Measurements from ENCODE around the gene UBE2R2.
"Not testable (repeated sequence)": the region's sequence is repeated elsewhere in the genome, so short reads cannot be mapped to it uniquely, and the experiment has no call there.

The UBE2R2 gene

GRCh38 chr9:33782395-33783152 lies 34.4 kb upstream of the UBE2R2 start:
- H3K4me3 ChIP-seq, result no peak overlapping the region
- no peak overlapping the region for H3K27ac ChIP-seq
- TF ChIP-seq CTCF (IDR thresholded peaks at IDR 0.05), result no peak
- no peak for DNase-seq (ENCODE audit: low spot score)

DNA sequence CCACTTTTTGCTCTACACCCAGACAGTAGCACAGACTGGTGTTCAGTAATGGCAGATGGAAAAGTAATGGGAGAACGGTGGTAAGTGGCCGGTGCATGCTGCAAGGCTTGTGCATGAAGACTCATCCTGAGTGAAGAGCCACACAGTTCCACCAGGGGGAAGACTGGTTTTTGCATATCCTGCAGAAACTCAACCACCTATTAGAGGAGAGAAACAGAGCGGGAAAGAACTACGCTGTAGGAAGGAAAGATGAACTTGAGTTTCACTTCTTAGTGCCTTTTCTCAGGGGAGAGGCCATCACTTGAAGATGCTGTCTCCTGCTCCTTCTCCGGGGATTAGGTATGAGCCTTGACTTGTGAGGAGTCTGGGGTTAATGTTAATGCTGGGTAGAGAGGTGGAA lies 31.0 kb upstream of the UBE2R2 start:
- no peak overlapping the region for H3K4me3 ChIP-seq
- TF ChIP-seq CTCF (IDR thresholded peaks at IDR 0.05), result no peak
- H3K27ac ChIP-seq, result no peak overlapping the region
- no peak for DNase-seq (ENCODE audit: low spot score)

DNA sequence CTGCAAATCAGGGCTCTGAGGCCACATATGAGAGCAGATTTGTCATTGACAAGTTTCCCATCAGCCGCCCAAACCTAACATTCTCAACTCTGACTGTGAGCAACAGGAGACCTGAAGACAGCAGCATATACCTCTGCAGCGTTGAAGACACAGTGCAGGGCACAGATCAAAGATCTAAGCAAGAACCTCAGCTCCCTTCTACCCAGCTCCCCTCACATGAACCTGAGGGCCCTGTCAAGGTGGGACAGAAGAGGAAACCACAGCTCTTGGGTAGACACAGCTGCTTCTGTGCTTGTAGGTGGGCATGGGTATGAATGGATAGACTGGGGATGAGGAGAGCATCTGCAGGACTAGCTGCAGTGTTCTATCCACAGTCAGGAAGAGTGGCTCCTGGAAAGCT lies 30.3 kb upstream of the UBE2R2 start:
- no peak for DNase-seq (ENCODE audit: low spot score)
- H3K4me3 ChIP-seq, result no peak overlapping the region
- no peak for TF ChIP-seq CTCF (IDR thresholded peaks at IDR 0.05)
- H3K27ac ChIP-seq, result no peak overlapping the region

- DNase-seq (ENCODE audit: low spot score), result no peak
- TF ChIP-seq CTCF (IDR thresholded peaks at IDR 0.05), result no peak
- H3K27ac ChIP-seq, result no peak overlapping the region
- H3K4me3 ChIP-seq, result no peak overlapping the region
These were observed 29.1 kb upstream of the UBE2R2 start for GRCh38 chr9:33787839-33788238.

DNA sequence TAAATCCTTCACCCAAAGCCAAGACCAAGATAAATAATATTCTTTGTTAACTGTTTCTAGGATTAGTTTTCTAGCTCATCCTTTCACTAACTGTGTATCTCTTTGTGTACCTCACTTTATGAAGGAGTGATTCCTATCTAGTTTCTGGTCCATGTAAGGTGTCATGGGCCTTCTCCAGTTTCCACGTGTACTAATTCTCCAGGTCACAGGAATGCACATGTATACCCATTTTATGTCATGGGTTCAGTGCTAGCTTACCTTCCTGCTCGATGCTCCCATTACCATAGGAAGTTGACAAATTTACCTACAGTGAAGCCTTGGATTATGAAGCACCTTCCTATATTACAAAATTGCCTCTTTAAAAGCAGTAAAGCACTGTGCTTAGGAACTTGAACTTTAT lies 27.5 kb upstream of the UBE2R2 start:
- not testable (repeated sequence) for H3K27ac ChIP-seq; DNase-seq (ENCODE audit: low spot score); H3K4me3 ChIP-seq

- Histone ChIP-seq H3K27ac (no peak overlapping the region), H3K4me3 (no peak overlapping the region)
- DNase-seq (ENCODE audit: low spot score), result no peak
- TF ChIP-seq CTCF (IDR thresholded peaks at IDR 0.05), result no peak
These were observed 25.8 kb upstream of the UBE2R2 start for GRCh38 chr9:33791117-33791516.

GRCh38 chr9:33793496-33793895 lies 23.5 kb upstream of the UBE2R2 start:
- not testable (repeated sequence) for H3K27ac ChIP-seq; H3K4me3 ChIP-seq; DNase-seq (ENCODE audit: low spot score)

DNA sequence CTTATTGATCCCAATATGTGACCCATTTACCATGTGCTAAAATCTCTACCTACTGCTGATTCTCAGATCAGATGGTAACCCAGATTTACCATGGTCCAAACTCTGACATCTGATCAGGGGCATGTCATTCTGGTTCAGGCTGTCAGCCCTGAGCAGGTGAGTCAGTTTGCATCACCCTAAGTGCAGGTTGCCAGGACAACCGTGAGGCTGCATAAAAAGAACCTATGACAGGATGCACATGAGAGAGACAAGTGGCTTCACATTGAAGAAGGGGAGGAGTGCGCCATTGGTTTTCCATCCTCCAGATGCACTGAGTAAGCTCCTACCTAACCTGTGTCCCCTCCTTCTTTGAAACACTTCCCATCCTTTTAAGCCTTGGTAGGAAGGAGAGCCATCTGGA lies 22.4 kb upstream of the UBE2R2 start:
- no peak for TF ChIP-seq CTCF (IDR thresholded peaks at IDR 0.05)
- H3K27ac ChIP-seq, result no peak overlapping the region
- DNase-seq (ENCODE audit: low spot score), result no peak
- H3K4me3 ChIP-seq, result no peak overlapping the region

Measured in coronary artery (tissue), 2 donors.